CD8-positive, alpha-beta memory T cell (primary cell): ENCODE results near the gene MTERF2. TPM values are rescaled to one million over a fixed set of nuclear protein-coding genes. Genes with fewer than 3 reads are reported as not detected.

Experiments used
- CTCF ChIA-PET: fragments of 350-600 bp; sonication (Branson Sonifier 250); formaldehyde crosslinking; loops from one replicate; lab custom pipeline; 2021; ENCODE audit warnings: antibody characterized with exemption; lab: Charles Lee
- POLR2A ChIA-PET: fragments of 350-600 bp; sonication (Branson Sonifier 250); formaldehyde crosslinking; loops from one replicate; lab custom pipeline; 2021; ENCODE audit warnings: antibody characterized with exemption; lab: Charles Lee
- DNase-seq, 5 donors: peaks; one replicate each; pipeline versions ENCODE4 v3.0.0 to v3.0.0-alpha.2; 2020 to 2022; ENCODE audit warnings: mixed read lengths in 1 of 5
- H3K27ac ChIP-seq: one replicate; pipeline ENCODE4 v1.7.0; 2013; ENCODE audit warnings: low read depth, mild to moderate bottlenecking, low read length, moderate library complexity
- H3K27me3 ChIP-seq: 2 replicates; pipeline ENCODE4 v1.7.0; 2013; ENCODE audit warnings: low read length, mild to moderate bottlenecking; ENCODE audit not compliant: insufficient read depth, poor library complexity, severe bottlenecking
- H3K36me3 ChIP-seq: 2 replicates; pipeline ENCODE4 v1.7.0; 2013; ENCODE audit warnings: mild to moderate bottlenecking, low read length, moderate library complexity; ENCODE audit not compliant: insufficient read depth
- H3K4me1 ChIP-seq: 2 replicates; pipeline ENCODE4 v1.7.0; 2013; ENCODE audit warnings: mild to moderate bottlenecking, low read length, moderate library complexity; ENCODE audit not compliant: insufficient read depth
- H3K4me3 ChIP-seq: 2 replicates; pipeline ENCODE4 v1.7.0; 2013; ENCODE audit warnings: mild to moderate bottlenecking, low read length
- H3K9me3 ChIP-seq: 2 replicates; pipeline ENCODE4 v1.7.0; 2013; ENCODE audit warnings: mild to moderate bottlenecking, low read length
- H3K27ac Mint-ChIP-seq, 8 donors: one replicate each; pipeline ENCODE4 v1.8.0; 2020 to 2021; ENCODE audit warnings: mixed read lengths in 8 of 8, mild to moderate bottlenecking in 6 of 8, inconsistent platforms in 3 of 8, moderate library complexity in 3 of 8
- H3K27me3 Mint-ChIP-seq, 2 donors: one replicate each; pipeline ENCODE4 v1.8.0; 2020 to 2021; ENCODE audit warnings: mixed read lengths in 2 of 2, mild to moderate bottlenecking in 1 of 2, moderate library complexity in 1 of 2
- H3K36me3 Mint-ChIP-seq, 3 donors: one replicate each; pipeline ENCODE4 v1.8.0; 2020 to 2021; ENCODE audit warnings: mixed read lengths in 3 of 3, inconsistent platforms in 1 of 3, mild to moderate bottlenecking in 1 of 3
- H3K4me1 Mint-ChIP-seq, 3 donors: one replicate each; pipeline ENCODE4 v1.8.0; 2020 to 2021; ENCODE audit warnings: mixed read lengths in 3 of 3, inconsistent platforms in 1 of 3, mild to moderate bottlenecking in 1 of 3
- H3K4me3 Mint-ChIP-seq, 7 donors: one replicate each; pipeline ENCODE4 v1.8.0; 2020 to 2021; ENCODE audit warnings: mixed read lengths in 7 of 7, mild to moderate bottlenecking in 6 of 7, moderate library complexity in 4 of 7, inconsistent platforms in 2 of 7
- H3K9me3 Mint-ChIP-seq, 5 donors: one replicate each; pipeline ENCODE4 v1.8.0; 2020 to 2022; ENCODE audit warnings: mixed read lengths in 5 of 5, mild to moderate bottlenecking in 3 of 5, moderate library complexity in 2 of 5, inconsistent platforms in 1 of 5
- polyA plus RNA-seq: library from polyadenylated mRNA; unstranded; fragments of 300-500 nt; fragmentation: Illumina TruSeq; gene quantifications from one replicate; pipeline ENCODE4 v1.2.3, GENCODE V29; 2021
- total RNA-seq, 2 experiments: library from RNA; stranded (reverse); gene quantifications; one replicate each; pipeline ENCODE4 v1.2.3, GENCODE V29; 2021

MTERF2 gene
- total and polyA plus RNA-seq, 3 experiments from 2014 or later = 4.6 to 6.4 (median 4.9) TPM

- peak overlapping the region; percentile 64 for H3K27ac ChIP-seq
- ChIA-PET POLR2A (interaction anchor here (0.6 to 1.1 kb wide), 4 partner anchors 9 to 107 kb away, joined by 3 to 14 read pairs (median 3); partner anchors contain the start of gene TMEM263), CTCF (interaction anchor here (0.9 kb wide), 1 partner anchor 641 kb away, joined by 3 read pairs; no protein-coding TSS in a partner anchor)
- H3K4me3 ChIP-seq = peak overlapping the region; percentile 60
- DNase-seq = peak in 1 of 5 donors; percentile 3
- Mint-ChIP-seq H3K36me3 (peaks cover 7 to 17% (median 11%) of the 10 kb centered on the region in 3 donors), H3K4me3 (peak overlapping the region; percentile 92 to 98 (median 96)), H3K27me3 (no peaks in the 10 kb centered on the region), H3K9me3 (no peaks in the 10 kb centered on the region), H3K4me1 (peaks cover 33 to 41% (median 41%) of the 10 kb centered on the region in 3 donors), H3K27ac (peak overlapping the region; percentile 13 to 97 (median 95))
- no peaks in the 10 kb centered on the region for H3K36me3 ChIP-seq
- H3K9me3 ChIP-seq = no peaks in the 10 kb centered on the region
- H3K27me3 ChIP-seq = no peaks in the 10 kb centered on the region
- H3K4me1 ChIP-seq = peaks cover 24% of the 10 kb centered on the region
Observed at GRCh38 chr12:106986135-106986534, 811 bp downstream of the MTERF2 start.

GRCh38 chr12:106985479-106985878, 1.5 kb downstream of the MTERF2 start:
- H3K27ac ChIP-seq = peak overlapping the region; percentile 26
- no peaks in the 10 kb centered on the region for H3K27me3 ChIP-seq
- no peaks in the 10 kb centered on the region for H3K36me3 ChIP-seq
- Mint-ChIP-seq H3K4me3 (peak overlapping the region; percentile 23 to 98 (median 94)), H3K27me3 (no peaks in the 10 kb centered on the region), H3K9me3 (no peaks in the 10 kb centered on the region), H3K4me1 (peaks cover 33 to 41% (median 41%) of the 10 kb centered on the region in 3 donors), H3K36me3 (peaks cover 7 to 17% (median 11%) of the 10 kb centered on the region in 3 donors), H3K27ac (peak overlapping the region in 5 of 8 donors; percentile 1 to 72 (median 49))
- POLR2A ChIA-PET = no interaction called here
- no peaks in the 10 kb centered on the region for H3K9me3 ChIP-seq
- CTCF ChIA-PET = interaction anchor here (0.9 kb wide), 1 partner anchor 640 kb away, joined by 3 read pairs; no protein-coding TSS in a partner anchor
- DNase-seq = no peak
- H3K4me3 ChIP-seq = no peak overlapping the region
- peaks cover 24% of the 10 kb centered on the region for H3K4me1 ChIP-seq

GRCh38 chr12:106984588-106985137, 2.3 kb downstream of the MTERF2 start:
- Mint-ChIP-seq H3K27me3 (no peaks in the 10 kb centered on the region), H3K9me3 (no peaks in the 10 kb centered on the region), H3K36me3 (peaks cover 11 to 17% (median 11%) of the 10 kb centered on the region in 3 donors), H3K4me1 (peaks cover 33 to 41% (median 41%) of the 10 kb centered on the region in 3 donors), H3K4me3 (peak overlapping the region in 2 of 7 donors; percentile 26 to 35), H3K27ac (peak overlapping the region in 2 of 8 donors; percentile 5 to 9)
- CTCF ChIA-PET = interaction anchor here (1.5 kb wide), 1 partner anchor 29 kb away, joined by 3 read pairs; the partner anchor contains the start of gene TMEM263
- peak in 1 of 5 donors; percentile 5 for DNase-seq
- H3K4me1 ChIP-seq = peaks cover 24% of the 10 kb centered on the region
- POLR2A ChIA-PET = no interaction called here
- H3K27me3 ChIP-seq = no peaks in the 10 kb centered on the region
- peak overlapping the region; percentile 26 for H3K27ac ChIP-seq
- H3K36me3 ChIP-seq = no peaks in the 10 kb centered on the region
- H3K9me3 ChIP-seq = no peaks in the 10 kb centered on the region
- no peak overlapping the region for H3K4me3 ChIP-seq

GRCh38 chr12:106982229-106982628, 4.7 kb downstream of the MTERF2 start:
- DNase-seq = no peak
- Mint-ChIP-seq H3K9me3 (no peaks in the 10 kb centered on the region), H3K36me3 (peaks cover 11 to 25% (median 11%) of the 10 kb centered on the region in 3 donors), H3K4me1 (peaks cover 28 to 35% (median 35%) of the 10 kb centered on the region in 3 donors), H3K4me3 (no peak overlapping the region), H3K27ac (no peak overlapping the region), H3K27me3 (no peaks in the 10 kb centered on the region)
- H3K27me3 ChIP-seq = no peaks in the 10 kb centered on the region
- no peaks in the 10 kb centered on the region for H3K36me3 ChIP-seq
- no peak overlapping the region for H3K27ac ChIP-seq
- H3K9me3 ChIP-seq = no peaks in the 10 kb centered on the region
- H3K4me3 ChIP-seq = no peak overlapping the region
- ChIA-PET CTCF (no interaction called here), POLR2A (no interaction called here)
- peaks cover 18% of the 10 kb centered on the region for H3K4me1 ChIP-seq

- CTCF ChIA-PET = no interaction called here
- POLR2A ChIA-PET = no interaction called here
- H3K4me1 Mint-ChIP-seq = peaks cover 24 to 31% (median 31%) of the 10 kb centered on the region in 3 donors
- Histone ChIP-seq H3K9me3 (no peaks in the 10 kb centered on the region), H3K27me3 (no peaks in the 10 kb centered on the region), H3K36me3 (no peaks in the 10 kb centered on the region), H3K4me3 (no peak overlapping the region), H3K4me1 (peaks cover 18% of the 10 kb centered on the region), H3K27ac (no peak overlapping the region)
- H3K27me3 Mint-ChIP-seq = no peaks in the 10 kb centered on the region
- no peak overlapping the region for H3K4me3 Mint-ChIP-seq
- DNase-seq = no peak
- H3K9me3 Mint-ChIP-seq = no peaks in the 10 kb centered on the region
- no peak overlapping the region for H3K27ac Mint-ChIP-seq
- H3K36me3 Mint-ChIP-seq = peaks cover 11 to 21% (median 11%) of the 10 kb centered on the region in 3 donors
Observed at GRCh38 chr12:106981788-106982187, 5.2 kb downstream of the MTERF2 start.

- Mint-ChIP-seq H3K36me3 (peaks cover 11 to 18% (median 13%) of the 10 kb centered on the region in 3 donors), H3K4me1 (peaks cover 18 to 27% (median 22%) of the 10 kb centered on the region in 3 donors), H3K4me3 (no peak overlapping the region), H3K27me3 (no peaks in the 10 kb centered on the region), H3K9me3 (no peaks in the 10 kb centered on the region), H3K27ac (no peak overlapping the region)
- no peaks in the 10 kb centered on the region for H3K9me3 ChIP-seq
- H3K36me3 ChIP-seq = no peaks in the 10 kb centered on the region
- H3K4me1 ChIP-seq = peaks cover 11% of the 10 kb centered on the region
- ChIA-PET CTCF (no interaction called here), POLR2A (no interaction called here)
- no peak overlapping the region for H3K27ac ChIP-seq
- no peak overlapping the region for H3K4me3 ChIP-seq
- no peak for DNase-seq
- no peaks in the 10 kb centered on the region for H3K27me3 ChIP-seq
Observed at GRCh38 chr12:106980944-106981343, 6.0 kb downstream of the MTERF2 start.

GRCh38 chr12:106978035-106978800, 8.7 kb downstream of the MTERF2 start:
- H3K9me3 Mint-ChIP-seq = no peaks in the 10 kb centered on the region
- no peaks in the 10 kb centered on the region for H3K27me3 Mint-ChIP-seq
- Histone ChIP-seq H3K27me3 (no peaks in the 10 kb centered on the region), H3K4me1 (no peaks in the 10 kb centered on the region), H3K36me3 (no peaks in the 10 kb centered on the region), H3K4me3 (no peak overlapping the region), H3K27ac (no peak overlapping the region), H3K9me3 (no peaks in the 10 kb centered on the region)
- H3K4me3 Mint-ChIP-seq = no peak overlapping the region
- H3K4me1 Mint-ChIP-seq = peaks cover 1 to 13% (median 11%) of the 10 kb centered on the region in 3 donors
- peaks cover 0 to 29% (median 8%) of the 10 kb centered on the region in 3 donors for H3K36me3 Mint-ChIP-seq
- ChIA-PET CTCF (interaction anchor here (0.6 kb wide), 1 partner anchor 17 kb away, joined by 3 read pairs; no protein-coding TSS in a partner anchor), POLR2A (no interaction called here)
- DNase-seq = no peak
- H3K27ac Mint-ChIP-seq = peak overlapping the region in 1 of 8 donors; percentile 84
